Esophagus (tissue), 2 donors: ENCODE measurements around the gene CCNK. TPM values are rescaled to one million over a fixed set of nuclear protein-coding genes. Genes with fewer than 3 reads are reported as not detected.
A peak's percentile ranks its signal among the peaks of the same experiment; 100 is the strongest.

ENCODE experiments used
- H3K27ac ChIP-seq, 2 donors: one replicate each; pipeline ENCODE4 v1.5.1; 2013; ENCODE audit warnings: low read depth in 2 of 2, mild to moderate bottlenecking in 2 of 2, inconsistent platforms in 1 of 2, low read length in 1 of 2, moderate library complexity in 1 of 2
- H3K27me3 ChIP-seq, 2 donors: one replicate each; pipeline ENCODE4 v1.6.1; 2013; ENCODE audit warnings: low read length in 2 of 2, control low read depth in 1 of 2, mild to moderate bottlenecking in 1 of 2; ENCODE audit not compliant: insufficient read depth in 2 of 2, control insufficient read depth in 1 of 2
- H3K36me3 ChIP-seq, 2 donors: one replicate each; pipeline ENCODE4 v1.6.1; 2013; ENCODE audit warnings: low read length in 1 of 2; ENCODE audit not compliant: control insufficient read depth in 2 of 2, insufficient read depth in 2 of 2
- H3K4me1 ChIP-seq, 2 donors: one replicate each; pipeline ENCODE4 v1.6.1; 2013; ENCODE audit warnings: low read length in 1 of 2; ENCODE audit not compliant: control insufficient read depth in 2 of 2, insufficient read depth in 2 of 2
- H3K4me3 ChIP-seq, 2 donors: one replicate each; pipeline ENCODE4 v1.5.1; 2013; ENCODE audit warnings: low read length in 2 of 2, mild to moderate bottlenecking in 2 of 2, low read depth in 1 of 2, moderate library complexity in 1 of 2
- H3K9me3 ChIP-seq, 2 donors: one replicate each; pipeline ENCODE4 v1.6.1; 2013; ENCODE audit warnings: mild to moderate bottlenecking in 2 of 2, low read depth in 1 of 2, low read length in 1 of 2, moderate library complexity in 1 of 2; ENCODE audit not compliant: control insufficient read depth in 2 of 2, insufficient read depth in 1 of 2
- WGBS, 2 donors: extraction: QIAGEN DNeasy Blood & Tissue Kit; methylation state at CpG; one replicate each; pipeline ENCODE4 v1.1.7; 2013; 5-methylcytosine and 5-hydroxymethylcytosine counted together
- polyA plus RNA-seq, 2 donors: library from polyadenylated mRNA; stranded (reverse); fragments of 200-250 nt; gene quantifications; one replicate each; pipeline ENCODE4 v1.2.3, GENCODE V29; 2013
- donor health status: healthy with polysubstance abuse.
- donor health status: Bipolar disorder and iron deficiency.

The CCNK gene
- polyA plus RNA-seq, 2 donors, result 12.4 to 15.4 TPM

DNA sequence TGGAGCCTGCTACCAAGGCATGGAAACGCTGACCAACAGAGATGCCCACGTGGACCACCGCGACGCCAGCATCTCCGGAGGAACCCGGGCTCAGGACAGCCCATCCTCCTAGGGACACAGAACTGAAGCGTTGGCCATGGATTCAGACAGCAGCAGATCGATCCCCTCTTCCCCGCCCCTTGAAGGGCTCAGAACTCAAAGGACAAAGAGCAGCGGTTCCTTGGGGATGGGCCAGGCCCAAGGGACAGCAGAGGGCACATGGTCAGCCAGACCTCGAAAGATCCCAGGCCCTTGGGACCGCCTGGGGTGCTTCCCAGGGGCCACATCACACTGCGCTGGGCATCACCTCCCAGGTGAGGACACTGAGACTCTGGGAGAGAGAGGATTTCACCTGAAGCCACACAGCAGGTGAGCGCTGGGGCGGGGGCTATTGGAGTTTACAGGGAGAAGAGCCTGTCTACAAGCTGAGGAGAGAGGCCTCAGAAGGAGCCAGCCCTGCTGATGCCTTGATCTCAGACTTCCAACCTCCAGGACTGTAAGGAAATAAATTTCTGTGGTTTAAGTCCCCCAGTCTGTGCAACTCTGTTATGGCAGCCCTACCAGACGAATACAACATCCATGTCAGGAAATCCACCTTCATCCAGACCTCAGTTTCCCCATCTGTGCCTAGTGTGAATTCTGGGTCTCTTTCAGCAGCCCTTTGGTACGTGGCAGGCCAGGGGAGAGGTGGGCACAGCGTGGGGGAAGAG lies 49.4 kb downstream of the CCNK start:
- Histone ChIP-seq H3K4me1 (peaks cover 3 to 10% of the 10 kb centered on the region in 2 donors), H3K36me3 (peaks cover 0 to 19% of the 10 kb centered on the region in 2 donors)
- 88% methylated on average over 19 of the region's 19 CpGs for WGBS, 2 donors

DNA sequence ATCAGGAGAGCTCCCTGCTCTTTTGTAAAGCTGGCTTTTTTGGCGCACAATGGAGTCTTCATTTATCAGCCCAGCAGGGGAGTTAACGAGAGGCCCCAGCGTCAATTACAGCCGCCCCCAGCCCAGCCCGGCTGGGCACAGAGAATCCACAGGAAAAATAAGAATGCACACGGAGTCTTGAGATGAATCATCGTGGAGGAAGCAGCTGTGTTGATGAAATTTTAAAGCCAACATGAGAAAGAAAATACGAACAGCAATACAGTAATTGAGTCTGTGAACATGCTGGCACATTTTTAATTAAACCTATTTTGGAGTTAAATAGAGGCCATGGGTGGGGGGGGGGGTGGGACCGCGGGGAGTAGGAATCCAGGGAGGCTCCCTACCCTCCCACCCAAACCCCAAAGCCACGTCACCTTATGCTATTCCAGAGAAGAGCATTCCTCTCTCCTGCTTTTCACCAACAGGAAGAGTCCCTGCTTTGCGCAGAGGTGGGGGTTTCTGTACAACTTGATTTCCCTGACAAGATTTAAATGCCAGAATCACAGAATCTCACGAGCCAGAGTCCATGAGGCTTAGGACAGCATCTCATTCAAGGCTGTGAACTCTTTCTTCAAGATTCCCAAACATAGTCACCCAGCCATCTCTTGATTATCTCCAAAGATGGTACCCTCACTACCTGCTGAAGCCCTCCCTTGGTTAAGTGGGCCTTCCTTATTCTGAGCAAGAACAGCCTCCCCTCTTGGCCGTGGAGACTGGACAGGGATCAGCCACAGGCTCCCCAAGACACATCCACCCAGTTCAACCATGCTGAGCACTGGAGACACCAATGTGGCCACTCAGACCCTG lies 50.3 kb downstream of the CCNK start:
- no peaks in the 10 kb centered on the region for H3K27me3 ChIP-seq
- H3K9me3 ChIP-seq, result no peaks in the 10 kb centered on the region
- peaks cover 0 to 21% of the 10 kb centered on the region in 2 donors for H3K36me3 ChIP-seq
- WGBS, 2 donors, result 51 to 59% methylated on average over 14 of the region's 14 CpGs
- peaks cover 3 to 7% of the 10 kb centered on the region in 2 donors for H3K4me1 ChIP-seq
- H3K27ac ChIP-seq, result peak overlapping the region; percentile 42 to 54
- no peak overlapping the region for H3K4me3 ChIP-seq

More for the DNA sequence above, 49.4 kb downstream of the CCNK start:
- H3K27me3 ChIP-seq, result no peaks in the 10 kb centered on the region
- H3K27ac ChIP-seq, result peak overlapping the region; percentile 6 to 54
- H3K4me3 ChIP-seq, result no peak overlapping the region
- H3K9me3 ChIP-seq, result no peaks in the 10 kb centered on the region

DNA sequence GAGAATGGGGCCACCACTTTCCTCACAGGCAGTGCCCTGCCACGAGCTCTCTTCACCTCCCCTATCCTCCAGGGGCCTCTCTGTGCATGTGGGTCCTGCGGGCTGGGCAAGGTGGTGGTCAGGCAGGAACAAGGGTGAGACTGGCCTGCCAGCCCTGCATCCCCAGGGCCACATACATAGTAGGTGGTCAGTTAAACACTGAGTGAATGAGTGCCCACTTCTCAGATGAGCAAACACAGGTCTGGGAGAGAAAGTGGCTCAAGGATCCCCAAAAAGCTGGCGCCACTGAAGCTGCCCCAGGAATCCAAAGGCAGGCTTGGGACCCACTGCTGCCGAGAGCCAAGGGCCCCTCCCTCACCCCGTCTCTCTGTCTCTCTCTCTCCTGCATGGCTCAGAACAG lies 51.1 kb downstream of the CCNK start:
- 81 to 83% methylated on average over 5 of the region's 5 CpGs for WGBS, 2 donors
- Histone ChIP-seq H3K27me3 (no peaks in the 10 kb centered on the region), H3K4me3 (no peak overlapping the region), H3K36me3 (peaks cover 0 to 21% of the 10 kb centered on the region in 2 donors), H3K27ac (peak overlapping the region in 1 of 2 donors; percentile 37), H3K4me1 (peaks cover 3 to 13% of the 10 kb centered on the region in 2 donors), H3K9me3 (no peaks in the 10 kb centered on the region)

DNA sequence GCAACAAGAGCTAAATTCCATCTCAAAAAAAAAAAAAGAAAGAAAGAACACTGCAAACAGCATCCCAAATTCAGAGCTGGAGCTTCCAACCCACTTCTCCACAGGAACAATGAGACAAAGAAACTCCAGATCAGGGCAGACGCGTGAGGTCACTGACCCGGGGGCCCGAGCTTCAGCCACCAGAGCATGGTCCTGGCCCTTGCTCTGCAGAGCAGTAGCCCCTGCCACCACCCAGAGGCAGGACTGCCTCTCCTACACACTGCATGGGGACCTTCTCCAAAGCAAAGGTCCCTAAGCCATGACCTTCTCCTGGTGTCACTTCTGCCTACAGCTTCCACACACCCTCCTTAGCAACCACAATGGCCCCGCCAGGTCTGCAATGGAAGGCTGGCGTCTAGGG lies 53.1 kb downstream of the CCNK start:
- Histone ChIP-seq H3K4me1 (peaks cover 11 to 16% of the 10 kb centered on the region in 2 donors), H3K36me3 (peaks cover 0 to 21% of the 10 kb centered on the region in 2 donors), H3K4me3 (no peak overlapping the region), H3K9me3 (no peaks in the 10 kb centered on the region), H3K27ac (peak overlapping the region in 1 of 2 donors; percentile 29), H3K27me3 (no peaks in the 10 kb centered on the region)
- WGBS, 2 donors, result 90% methylated on average over 6 of the region's 6 CpGs

DNA sequence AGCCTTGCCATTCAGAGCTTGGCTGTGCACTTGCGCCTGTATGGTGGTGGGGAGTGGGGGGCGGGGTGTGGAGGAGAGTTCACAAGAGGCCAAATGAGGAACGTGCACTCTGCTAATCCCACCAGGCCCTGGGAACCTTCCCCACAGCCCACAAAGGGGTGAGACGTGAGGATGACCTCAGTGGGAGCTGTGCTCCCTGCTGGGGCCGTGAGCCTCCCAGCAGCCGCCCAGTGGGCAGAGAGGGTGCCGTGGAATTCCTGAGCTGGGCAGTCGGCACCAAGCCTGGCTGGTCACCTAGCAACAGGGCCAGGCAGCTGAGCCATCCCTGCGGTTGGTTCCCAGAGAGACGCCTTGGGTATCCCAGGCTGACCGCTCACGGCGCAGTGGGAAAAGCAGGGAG lies 53.7 kb downstream of the CCNK start:
- Histone ChIP-seq H3K36me3 (peaks cover 0 to 21% of the 10 kb centered on the region in 2 donors), H3K9me3 (no peaks in the 10 kb centered on the region), H3K27me3 (no peaks in the 10 kb centered on the region), H3K27ac (peak overlapping the region in 1 of 2 donors; percentile 18), H3K4me1 (peaks cover 11 to 16% of the 10 kb centered on the region in 2 donors), H3K4me3 (no peak overlapping the region)
- WGBS, 2 donors, result 80 to 82% methylated on average over 13 of the region's 13 CpGs

DNA sequence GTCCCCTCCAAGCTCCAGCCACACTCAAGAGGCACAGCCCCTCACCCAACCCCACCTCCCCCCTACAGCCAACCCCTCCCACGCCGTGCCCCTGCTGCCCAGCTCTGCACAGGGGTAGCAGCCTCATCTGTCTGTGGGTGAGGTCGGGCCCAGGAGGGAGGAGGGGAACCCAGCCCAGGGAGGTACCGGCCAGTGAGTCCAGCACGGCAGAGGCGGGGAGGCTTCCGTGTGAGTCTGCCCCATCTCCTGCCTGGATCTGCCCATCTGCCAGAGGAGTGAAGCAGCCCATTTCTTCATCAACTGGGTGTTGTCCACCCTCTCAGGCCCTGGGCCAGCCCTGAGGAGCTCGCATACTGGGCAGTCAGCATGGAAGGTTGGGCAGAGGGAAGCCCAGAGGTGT lies 54.2 kb downstream of the CCNK start:
- Histone ChIP-seq H3K9me3 (no peaks in the 10 kb centered on the region), H3K4me1 (peaks cover 11 to 20% of the 10 kb centered on the region in 2 donors), H3K36me3 (peaks cover 0 to 21% of the 10 kb centered on the region in 2 donors), H3K27me3 (no peaks in the 10 kb centered on the region), H3K4me3 (no peak overlapping the region), H3K27ac (no peak overlapping the region)
- 68 to 80% methylated on average over 8 of the region's 8 CpGs for WGBS, 2 donors

DNA sequence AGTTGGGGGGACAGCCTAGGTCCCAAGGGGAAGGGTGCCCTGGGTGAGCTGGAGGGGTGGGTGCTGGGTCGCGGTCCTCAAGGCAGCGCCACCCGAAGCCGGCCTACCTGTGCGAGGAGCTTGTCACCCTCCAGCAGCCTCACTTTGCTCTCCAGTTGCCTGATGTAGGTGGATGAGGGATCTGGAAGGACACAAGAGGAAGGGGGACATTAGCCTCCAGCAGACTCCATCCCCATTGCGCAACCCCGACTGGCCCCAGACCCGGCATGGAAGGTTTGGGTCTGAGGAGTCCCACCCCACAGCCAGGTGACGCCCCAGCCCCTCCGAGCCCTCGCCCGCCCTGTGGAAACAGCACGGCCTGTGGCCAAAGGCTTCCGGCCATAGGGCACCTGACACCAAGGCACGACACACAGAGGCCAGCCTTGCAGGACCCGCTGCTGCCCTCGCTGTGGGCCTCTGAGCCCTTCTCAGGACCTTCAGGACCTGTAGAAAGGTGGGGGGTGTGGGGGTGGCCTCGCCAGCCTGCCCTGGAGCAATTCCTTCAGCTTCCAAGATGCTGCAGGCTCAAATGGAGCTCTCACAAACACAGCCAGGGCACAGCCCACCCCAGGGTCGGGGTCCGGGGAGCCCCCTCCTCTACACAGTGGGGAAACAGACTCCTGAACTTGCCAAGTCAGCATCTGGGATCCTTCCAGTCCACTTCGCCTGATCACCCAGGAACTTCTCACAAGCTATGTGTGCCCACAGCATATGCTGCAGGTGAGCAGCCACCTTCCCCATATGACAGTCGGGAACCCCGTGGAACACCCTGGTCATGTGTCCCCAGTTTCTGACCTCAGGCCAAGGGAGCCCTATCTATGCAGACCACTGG lies 54.9 kb downstream of the CCNK start:
- H3K4me3 ChIP-seq, result no peak overlapping the region
- H3K9me3 ChIP-seq, result no peaks in the 10 kb centered on the region
- WGBS, 2 donors, result 87 to 93% methylated on average over 24 of the region's 24 CpGs
- H3K27ac ChIP-seq, result no peak overlapping the region
- no peaks in the 10 kb centered on the region for H3K27me3 ChIP-seq
- H3K4me1 ChIP-seq, result peaks cover 11 to 22% of the 10 kb centered on the region in 2 donors
- H3K36me3 ChIP-seq, result peaks cover 0 to 21% of the 10 kb centered on the region in 2 donors

DNA sequence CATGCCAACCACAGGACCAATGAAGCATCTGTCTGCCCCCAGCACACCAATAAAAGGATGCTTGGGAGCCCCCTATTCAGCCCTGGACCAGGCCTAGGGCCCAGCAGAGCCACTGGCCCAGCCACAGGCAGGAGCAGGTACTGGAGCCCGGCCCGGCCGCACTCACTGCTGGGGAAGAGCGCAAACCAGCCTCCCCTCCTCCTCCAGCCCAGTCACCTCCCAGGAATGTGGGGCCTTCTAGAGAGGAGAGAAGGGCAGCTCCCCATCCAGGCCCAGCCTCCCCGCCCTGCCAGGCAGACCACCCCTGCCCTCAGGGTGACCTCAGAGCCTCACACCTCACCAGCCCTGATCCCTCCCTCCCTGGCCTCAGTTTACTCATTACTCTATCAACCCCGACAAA lies 56.2 kb downstream of the CCNK start:
- H3K27ac ChIP-seq, result peak overlapping the region; percentile 36 to 69

DNA sequence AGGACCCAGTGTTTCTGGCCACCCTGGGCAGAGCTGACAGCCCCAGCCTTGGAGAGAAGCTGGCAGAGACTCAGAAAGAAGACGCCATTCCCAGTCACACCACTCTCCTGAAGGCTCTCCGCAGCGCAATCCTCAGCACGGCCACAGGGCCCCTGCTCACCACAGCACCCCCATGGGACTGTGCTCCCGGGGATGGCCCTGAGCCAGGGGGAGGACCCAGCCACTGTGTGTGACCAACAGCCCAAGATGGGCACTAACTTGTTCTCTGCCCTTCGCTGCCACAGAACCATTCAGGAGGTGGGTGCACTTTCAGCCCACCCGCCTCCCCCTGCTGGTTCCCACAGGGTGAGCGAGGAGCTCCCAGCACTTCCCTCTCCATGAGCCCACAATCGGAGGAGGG lies 57.1 kb downstream of the CCNK start:
- H3K4me3 ChIP-seq, result no peak overlapping the region
- H3K9me3 ChIP-seq, result no peaks in the 10 kb centered on the region
- 59 to 65% methylated on average over 9 of the region's 9 CpGs for WGBS, 2 donors
- H3K27me3 ChIP-seq, result no peaks in the 10 kb centered on the region
- H3K27ac ChIP-seq, result peak overlapping the region in 1 of 2 donors; percentile 69
- H3K4me1 ChIP-seq, result peaks cover 14 to 31% of the 10 kb centered on the region in 2 donors
- peaks cover 0 to 12% of the 10 kb centered on the region in 2 donors for H3K36me3 ChIP-seq

More for the DNA sequence above, 56.2 kb downstream of the CCNK start:
- Histone ChIP-seq H3K9me3 (no peaks in the 10 kb centered on the region), H3K27me3 (no peaks in the 10 kb centered on the region), H3K4me3 (no peak overlapping the region), H3K36me3 (peaks cover 0 to 13% of the 10 kb centered on the region in 2 donors), H3K4me1 (peaks cover 11 to 28% of the 10 kb centered on the region in 2 donors)
- 60 to 73% methylated on average over 6 of the region's 6 CpGs for WGBS, 2 donors
